Measurements from ENCODE around the gene BIRC2.

GRCh38 chr11:102317768-102318103 is 29.3 kb upstream of the BIRC2 start:
- TF ChIP-seq CTCF (IDR thresholded peaks at IDR 0.05 in 8 of 11, conservative IDR thresholded peaks at IDR 0.05 in 3 of 11) (no peak), POLR2A (IDR thresholded peaks at IDR 0.05) (no peak)

All from spleen (tissue), 7 donors.